Measurements from ENCODE around the gene PMIS2. TPM values are rescaled to one million over a fixed set of nuclear protein-coding genes. Genes with fewer than 3 reads are reported as not detected.

PMIS2 gene
- total RNA-seq, 1 experiment from 2014 or later: not detected

- TF ChIP-seq JUND (IDR thresholded peaks at IDR 0.05): no peak
- no peak for DNase-seq (ENCODE audit: low read depth, low spot score)
- H2AFZ ChIP-seq (ENCODE audit: low read depth, low read length, poor library complexity, severe bottlenecking): no peak overlapping the region
- H3K79me2 ChIP-seq (ENCODE audit: insufficient read depth, low read length): no peaks in the 10 kb centered on the region
- H3K4me1 ChIP-seq (ENCODE audit: control insufficient read depth in 1 of 2, insufficient read depth in 2 of 2, low read length in 2 of 2): no peaks in the 10 kb centered on the region
- H3K27me3 ChIP-seq (ENCODE audit: insufficient read depth, low read length): no peaks in the 10 kb centered on the region
- no peaks in the 10 kb centered on the region for H3K9me3 ChIP-seq (ENCODE audit: control insufficient read depth in 1 of 2, insufficient read depth in 1 of 2, low read depth in 1 of 2, low read length in 2 of 2)
- H3K27ac ChIP-seq (ENCODE audit: low read depth, low read length): no peak overlapping the region
- ChIA-PET POLR2A (no interaction called here), CTCF (no interaction called here), RAD21 (ENCODE audit: low non-redundant PET in 1 of 2, low total read pairs in 2 of 2, uncharacterized antibody in 2 of 2, unreplicated experiment in 2 of 2) (no interaction called here)
- no peaks in the 10 kb centered on the region for H3K9me2 ChIP-seq (ENCODE audit: insufficient read depth)
- no peak overlapping the region for H3K4me3 ChIP-seq (replicated peaks in 1 of 2; ENCODE audit: low read depth in 1 of 2, low read length in 2 of 2)
- H3K4me2 ChIP-seq (ENCODE audit: low read length): no peak overlapping the region
- no peak overlapping the region for H3K9ac ChIP-seq (ENCODE audit: low read length)
- intact Hi-C loops (cut with micrococcal nuclease): no loop called here
- no peaks in the 10 kb centered on the region for H3K36me3 ChIP-seq (ENCODE audit: control insufficient read depth in 1 of 2, insufficient read depth in 2 of 2, low read length in 2 of 2)
- BruUV-seq (replicated peaks): no TSS peak
- no peak for ATAC-seq
- H4K20me1 ChIP-seq (ENCODE audit: insufficient read depth): no peaks in the 10 kb centered on the region
Measured at GRCh38 chr19:35582760-35583159, 3.2 kb upstream of the PMIS2 start.

- TF ChIP-seq ATF3 (IDR thresholded peaks at IDR 0.05): no peak
- no peak for TF ChIP-seq EZH2phosphoT487 (IDR thresholded peaks at IDR 0.05; ENCODE audit: borderline replicate concordance)
- TF ChIP-seq SIN3A (IDR thresholded peaks at IDR 0.05; ENCODE audit: low read depth): no peak
- no peak for TF ChIP-seq JUND (IDR thresholded peaks at IDR 0.05)
- no peak for TF ChIP-seq MAX (IDR thresholded peaks at IDR 0.05)
- TF ChIP-seq FOSL1 (IDR thresholded peaks at IDR 0.05; ENCODE audit: low read depth): no peak
- no peak for TF ChIP-seq REST (IDR thresholded peaks at IDR 0.05; ENCODE audit: low read depth)
- no peak for TF ChIP-seq ZFX (IDR thresholded peaks at IDR 0.05)
- TF ChIP-seq CTCF (IDR thresholded peaks at IDR 0.05 in 2 of 3, conservative IDR thresholded peaks at IDR 0.05 in 1 of 3; ENCODE audit: borderline replicate concordance in 1 of 3, insufficient read depth in 1 of 3, low read depth in 2 of 3, low read length in 2 of 3): no peak
- no peak for TF ChIP-seq SRF (IDR thresholded peaks at IDR 0.05; ENCODE audit: low read depth)
- TF ChIP-seq EZH2 (IDR thresholded peaks at IDR 0.05): no peak
- no peak for TF ChIP-seq EGR1 (IDR thresholded peaks at IDR 0.05; ENCODE audit: low read depth)
- TF ChIP-seq POLR2AphosphoS5 (IDR thresholded peaks at IDR 0.05; ENCODE audit: low read depth, low read length): no peak
- no peak for TF ChIP-seq SP1 (IDR thresholded peaks at IDR 0.05; ENCODE audit: low read depth)
- TF ChIP-seq CBX3 (IDR thresholded peaks at IDR 0.05; ENCODE audit: low read depth): no peak
- no peak for TF ChIP-seq ELF1 (IDR thresholded peaks at IDR 0.05; ENCODE audit: borderline replicate concordance, low read depth)
- TF ChIP-seq POLR2A (IDR thresholded peaks at IDR 0.05; ENCODE audit: borderline replicate concordance, extremely low read depth, insufficient read depth, insufficient read length): no peak
- TF ChIP-seq CEBPB (IDR thresholded peaks at IDR 0.05; ENCODE audit: low read depth): no peak
- Histone ChIP-seq H3K4me3 (replicated peaks in 1 of 2; ENCODE audit: low read depth in 1 of 2, low read length in 2 of 2) (no peak overlapping the region), H3K9me3 (ENCODE audit: control insufficient read depth in 1 of 2, insufficient read depth in 1 of 2, low read depth in 1 of 2, low read length in 2 of 2) (no peaks in the 10 kb centered on the region), H3K9me2 (ENCODE audit: insufficient read depth) (no peaks in the 10 kb centered on the region), H2AFZ (ENCODE audit: low read depth, low read length, poor library complexity, severe bottlenecking) (no peak overlapping the region), H3K79me2 (ENCODE audit: insufficient read depth, low read length) (no peaks in the 10 kb centered on the region), H3K4me2 (ENCODE audit: low read length) (no peak overlapping the region), H3K27me3 (ENCODE audit: insufficient read depth, low read length) (no peaks in the 10 kb centered on the region), H3K27ac (ENCODE audit: low read depth, low read length) (no peak overlapping the region), H3K4me1 (ENCODE audit: control insufficient read depth in 1 of 2, insufficient read depth in 2 of 2, low read length in 2 of 2) (no peaks in the 10 kb centered on the region), H3K9ac (ENCODE audit: low read length) (no peak overlapping the region), H4K20me1 (ENCODE audit: insufficient read depth) (no peaks in the 10 kb centered on the region), H3K36me3 (ENCODE audit: control insufficient read depth in 1 of 2, insufficient read depth in 2 of 2, low read length in 2 of 2) (no peaks in the 10 kb centered on the region)
- intact Hi-C loops (cut with micrococcal nuclease): no loop called here
- ChIA-PET RAD21 (ENCODE audit: low non-redundant PET in 1 of 2, low total read pairs in 2 of 2, uncharacterized antibody in 2 of 2, unreplicated experiment in 2 of 2) (no interaction called here), POLR2A (no interaction called here), CTCF (no interaction called here)
- ATAC-seq: no peak
- no peak for DNase-seq (ENCODE audit: low read depth, low spot score)
- no TSS peak for BruUV-seq (replicated peaks)
Measured at GRCh38 chr19:35587321-35587720, 1.3 kb downstream of the PMIS2 start.

All from HCT116 (cell line).